ENCODE results near the gene PTH2R.

PTH2R gene

DNA sequence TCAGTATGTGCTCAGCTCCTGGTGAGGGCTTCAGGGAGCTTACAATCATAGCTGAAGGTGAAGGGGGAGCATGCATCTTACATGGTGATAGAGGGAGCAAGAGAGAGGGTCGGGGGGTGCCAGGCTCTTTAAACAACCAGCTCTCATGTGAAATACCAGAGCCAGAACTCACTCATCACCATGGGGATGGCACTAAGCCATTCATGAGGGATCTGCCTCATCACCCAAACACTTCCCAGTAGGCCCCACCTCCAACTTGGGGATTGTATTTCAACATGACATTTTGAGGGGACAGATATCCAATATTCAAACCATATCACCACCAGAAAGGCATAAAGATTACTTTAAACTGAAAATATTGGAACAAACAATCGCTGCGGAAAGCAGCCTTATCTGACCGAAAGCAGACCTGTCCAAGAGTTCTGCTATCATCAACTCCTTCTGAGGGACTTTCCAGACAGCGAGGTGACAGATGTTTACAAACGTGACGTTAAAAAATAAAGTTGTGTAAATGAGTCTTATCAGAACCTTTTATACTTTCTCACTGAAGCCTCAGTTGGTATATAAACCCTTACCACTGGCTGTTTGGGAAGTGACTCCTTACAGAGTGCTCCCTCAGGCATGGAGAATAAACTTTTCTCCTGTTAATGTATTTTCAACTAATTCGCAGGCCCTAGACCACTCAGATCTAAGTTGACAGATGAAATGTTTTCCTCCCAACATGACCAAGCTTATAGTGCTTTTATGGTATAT lies 35.5 kb upstream of the PTH2R start:
- Histone ChIP-seq H3K9me3 (ENCODE audit: control insufficient read depth, insufficient read depth, low read length) (no peaks in the 10 kb centered on the region), H3K4me1 (ENCODE audit: control insufficient read depth, low read length) (peaks cover 5% of the 10 kb centered on the region), H3K4me2 (ENCODE audit: low read length) (no peak overlapping the region), H3K36me3 (ENCODE audit: control insufficient read depth, low read length) (no peaks in the 10 kb centered on the region), H3K9me2 (replicated peaks; ENCODE audit: control insufficient read depth, low read length) (no peaks in the 10 kb centered on the region), H3K79me2 (ENCODE audit: control insufficient read depth, low read length) (no peaks in the 10 kb centered on the region), H3K27me3 (ENCODE audit: control insufficient read depth, low read length) (peaks cover 5% of the 10 kb centered on the region), H3K4me3 (ENCODE audit: low read length) (no peak overlapping the region), H4K20me1 (ENCODE audit: control insufficient read depth, insufficient read depth, low read depth, low read length) (no peaks in the 10 kb centered on the region), H3K27ac (ENCODE audit: low read depth, low read length) (no peak overlapping the region), H3F3A (ENCODE audit: control insufficient read depth, insufficient read depth) (no peaks in the 10 kb centered on the region)
- TF ChIP-seq EZH2phosphoT487 (IDR thresholded peaks at IDR 0.05; ENCODE audit: borderline replicate concordance, low read length), result no peak
- TF ChIP-seq, protein P1, sequence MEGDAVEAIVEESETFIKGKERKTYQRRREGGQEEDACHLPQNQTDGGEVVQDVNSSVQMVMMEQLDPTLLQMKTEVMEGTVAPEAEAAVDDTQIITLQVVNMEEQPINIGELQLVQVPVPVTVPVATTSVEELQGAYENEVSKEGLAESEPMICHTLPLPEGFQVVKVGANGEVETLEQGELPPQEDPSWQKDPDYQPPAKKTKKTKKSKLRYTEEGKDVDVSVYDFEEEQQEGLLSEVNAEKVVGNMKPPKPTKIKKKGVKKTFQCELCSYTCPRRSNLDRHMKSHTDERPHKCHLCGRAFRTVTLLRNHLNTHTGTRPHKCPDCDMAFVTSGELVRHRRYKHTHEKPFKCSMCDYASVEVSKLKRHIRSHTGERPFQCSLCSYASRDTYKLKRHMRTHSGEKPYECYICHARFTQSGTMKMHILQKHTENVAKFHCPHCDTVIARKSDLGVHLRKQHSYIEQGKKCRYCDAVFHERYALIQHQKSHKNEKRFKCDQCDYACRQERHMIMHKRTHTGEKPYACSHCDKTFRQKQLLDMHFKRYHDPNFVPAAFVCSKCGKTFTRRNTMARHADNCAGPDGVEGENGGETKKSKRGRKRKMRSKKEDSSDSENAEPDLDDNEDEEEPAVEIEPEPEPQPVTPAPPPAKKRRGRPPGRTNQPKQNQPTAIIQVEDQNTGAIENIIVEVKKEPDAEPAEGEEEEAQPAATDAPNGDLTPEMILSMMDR (IDR thresholded peaks at IDR 0.05; ENCODE audit: low read depth, low read length, poor library complexity, severe bottlenecking), result no peak

DNA sequence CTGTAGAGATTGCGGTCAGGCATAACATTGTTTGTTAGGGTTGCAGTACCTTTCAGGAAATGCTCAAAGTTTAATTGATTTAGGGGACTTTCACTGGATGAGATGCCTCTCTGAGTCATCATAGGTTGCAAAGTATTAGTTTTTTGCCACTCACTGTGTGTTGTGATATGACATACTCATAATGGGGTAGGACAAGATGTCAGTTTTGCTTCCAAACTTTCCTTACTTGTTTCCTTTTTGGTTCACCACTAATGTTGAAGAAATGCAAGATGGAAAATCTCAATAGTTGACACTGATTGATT lies 35.0 kb upstream of the PTH2R start:
- Histone ChIP-seq H3K4me3 (ENCODE audit: low read length) (no peak overlapping the region), H3K27me3 (ENCODE audit: control insufficient read depth, low read length) (peaks cover 5% of the 10 kb centered on the region), H3K36me3 (ENCODE audit: control insufficient read depth, low read length) (no peaks in the 10 kb centered on the region), H3K9me2 (replicated peaks; ENCODE audit: control insufficient read depth, low read length) (no peaks in the 10 kb centered on the region), H3K27ac (ENCODE audit: low read depth, low read length) (no peak overlapping the region), H3K79me2 (ENCODE audit: control insufficient read depth, low read length) (no peaks in the 10 kb centered on the region), H3K9me3 (ENCODE audit: control insufficient read depth, insufficient read depth, low read length) (no peaks in the 10 kb centered on the region), H4K20me1 (ENCODE audit: control insufficient read depth, insufficient read depth, low read depth, low read length) (no peaks in the 10 kb centered on the region), H3F3A (ENCODE audit: control insufficient read depth, insufficient read depth) (no peaks in the 10 kb centered on the region), H3K4me1 (ENCODE audit: control insufficient read depth, low read length) (peaks cover 3% of the 10 kb centered on the region), H3K4me2 (ENCODE audit: low read length) (no peak overlapping the region)
- TF ChIP-seq, protein P1 (IDR thresholded peaks at IDR 0.05; ENCODE audit: low read depth, low read length, poor library complexity, severe bottlenecking), result no peak
- no peak for TF ChIP-seq EZH2phosphoT487 (IDR thresholded peaks at IDR 0.05; ENCODE audit: borderline replicate concordance, low read length)

DNA sequence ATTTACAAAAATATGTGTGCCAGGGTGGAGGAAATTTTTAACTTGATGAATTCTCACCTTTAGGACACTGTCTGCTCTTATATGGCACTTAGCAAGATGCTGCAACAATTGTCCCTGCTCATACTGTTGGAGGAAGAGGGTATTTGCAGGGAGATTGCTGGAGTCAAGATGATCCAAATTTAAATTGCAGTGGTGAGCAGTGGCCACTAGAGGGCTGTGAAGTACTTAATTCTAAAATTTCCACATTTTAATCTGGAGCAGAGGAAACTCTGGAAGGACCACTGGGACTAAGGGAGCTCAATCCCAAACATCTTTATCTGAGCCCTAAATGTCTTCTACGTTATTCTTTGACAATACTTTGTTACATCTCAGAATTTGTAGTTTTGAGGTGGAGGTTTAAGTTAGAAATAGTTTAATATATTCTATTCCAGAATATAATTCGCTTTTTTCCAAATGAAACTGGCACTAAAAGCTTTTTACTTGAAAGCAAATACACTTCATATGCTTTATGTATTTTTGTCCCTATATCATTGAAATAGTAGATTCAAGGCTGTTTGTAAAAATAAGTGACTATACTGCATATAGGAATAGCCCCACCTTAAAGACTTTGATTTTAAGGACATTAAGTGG lies 33.0 kb upstream of the PTH2R start:
- Histone ChIP-seq H3K27ac (ENCODE audit: low read depth, low read length) (no peak overlapping the region), H4K20me1 (ENCODE audit: control insufficient read depth, insufficient read depth, low read depth, low read length) (no peaks in the 10 kb centered on the region), H3F3A (ENCODE audit: control insufficient read depth, insufficient read depth) (no peaks in the 10 kb centered on the region), H3K4me1 (ENCODE audit: control insufficient read depth, low read length) (no peaks in the 10 kb centered on the region), H3K9me2 (replicated peaks; ENCODE audit: control insufficient read depth, low read length) (no peaks in the 10 kb centered on the region), H3K27me3 (ENCODE audit: control insufficient read depth, low read length) (peaks cover 5% of the 10 kb centered on the region), H3K4me3 (ENCODE audit: low read length) (no peak overlapping the region), H3K9me3 (ENCODE audit: control insufficient read depth, insufficient read depth, low read length) (no peaks in the 10 kb centered on the region), H3K36me3 (ENCODE audit: control insufficient read depth, low read length) (no peaks in the 10 kb centered on the region), H3K79me2 (ENCODE audit: control insufficient read depth, low read length) (no peaks in the 10 kb centered on the region), H3K4me2 (ENCODE audit: low read length) (no peak overlapping the region)
- TF ChIP-seq EZH2phosphoT487 (IDR thresholded peaks at IDR 0.05; ENCODE audit: borderline replicate concordance, low read length), result no peak
- TF ChIP-seq, protein P1 (IDR thresholded peaks at IDR 0.05; ENCODE audit: low read depth, low read length, poor library complexity, severe bottlenecking), result peak; percentile 85

Data from DOHH2 (cell line).